Ovary (tissue), 9 donors: ENCODE measurements around the gene FYN. TPM values are rescaled to one million over a fixed set of nuclear protein-coding genes. Genes with fewer than 3 reads are reported as not detected.

ENCODE experiments used
- DNase-seq, 5 donors: peaks; one replicate each; pipeline ENCODE4 v3.0.0-alpha.2; 2019 to 2020
- H3K27ac ChIP-seq, 2 donors: fragments of 200-600 bp; one replicate each; pipeline versions ENCODE4 v1.5.1 to v1.8.0; 2019 to 2022
- H3K27me3 ChIP-seq: fragments of 200-600 bp; one replicate; pipeline ENCODE4 v1.8.0; 2022
- H3K36me3 ChIP-seq: fragments of 200-600 bp; sonication (generic); one replicate; pipeline ENCODE4 v1.5.1; 2019
- H3K4me1 ChIP-seq: one replicate; pipeline ENCODE4 v1.8.1; 2013; ENCODE audit warnings: mild to moderate bottlenecking, moderate library complexity; ENCODE audit not compliant: insufficient read depth
- H3K4me3 ChIP-seq: fragments of 200-600 bp; sonication (generic); one replicate; pipeline ENCODE4 v1.5.1; 2017
- H3K9me3 ChIP-seq, 2 donors: fragments of 200-600 bp in 1 of 2; sonication (generic) in 1 of 2; one replicate each; pipeline versions ENCODE4 v1.5.1 to v1.8.1; 2013 to 2019; ENCODE audit warnings: mild to moderate bottlenecking in 1 of 2, moderate library complexity in 1 of 2
- EP300 ChIP-seq: sonication (generic); formaldehyde crosslinking; IDR thresholded peaks from one replicate; pipeline ENCODE4 v1.6.1; 2017; ENCODE audit warnings: antibody characterized with exemption
- POLR2A ChIP-seq: fragments of 450-650 bp; IDR thresholded peaks from one replicate; pipeline ENCODE4 v1.6.1; 2017; ENCODE audit warnings: antibody characterized with exemption, mild to moderate bottlenecking, moderate library complexity
- WGBS, 3 donors: extraction: QIAGEN DNeasy Blood & Tissue Kit in 1 of 3; methylation state at CpG; one replicate each; pipeline versions ENCODE4 v1.1.5 to v1.1.7; 2013 to 2017; 5-methylcytosine and 5-hydroxymethylcytosine counted together
- intact Hi-C, 4 donors: fragments of 100-400 bp; cut with DNase I; formaldehyde crosslinking; loops; one replicate each; pipeline versions ENCODE4 v1.11.0 to v1.15.1; 2022 to 2023
- polyA plus RNA-seq, 2 donors: library from polyadenylated mRNA; stranded (reverse); fragments of 200-250 nt in 1 of 2; fragments of 350-450 nt in 1 of 2; fragmentation: Illumina TruSeq in 1 of 2; extraction: RNeasy Lipid Tissue Mini Kit (QIAGEN cat#74804) in 1 of 2; gene quantifications; one replicate each; pipeline ENCODE4 v1.2.3, GENCODE V29; 2013 to 2014
- total RNA-seq, 7 donors: library from RNA; depleted of rRNA in 2 of 7; stranded (reverse); fragments of >200 nt in 2 of 7; fragmentation: NEBNext Ultra II Directional in 3 of 7; extraction: Animal tissue kit (Norgen Biotek cat#: 25700) in 3 of 7; gene quantifications; one replicate each; pipeline versions ENCODE4 v1.1.0 to v1.2.4, GENCODE V29; 2016 to 2023
- TF ChIP-seq, protein P1 (sequence below), 3 donors: fragments of 450-650 bp in 2 of 3; fragments of 200-600 bp in 1 of 3; IDR thresholded peaks; one replicate each; pipeline versions ENCODE4 v1.5.1 to v1.8.0; 2016 to 2022; ENCODE audit warnings: antibody characterized with exemption in 3 of 3, mild to moderate bottlenecking in 1 of 3
- donor health status: DM: no; HTN: no; CAD: no; lungs with moderate emphysema.
- donor health status: DM: no; HTN: no; CAD: no.
- donor health status: Bipolar disorder and iron deficiency.
- donor health status: DM: yes; HTN: yes; CAD: no.
- donor health status: DM: no; HTN: no; CAD: no.
- donor health status: DM: yes; HTN: yes; CAD: no.

FYN gene
- total and polyA plus RNA-seq, 9 donors = 37.2 to 116 (median 72.7) TPM

DNA sequence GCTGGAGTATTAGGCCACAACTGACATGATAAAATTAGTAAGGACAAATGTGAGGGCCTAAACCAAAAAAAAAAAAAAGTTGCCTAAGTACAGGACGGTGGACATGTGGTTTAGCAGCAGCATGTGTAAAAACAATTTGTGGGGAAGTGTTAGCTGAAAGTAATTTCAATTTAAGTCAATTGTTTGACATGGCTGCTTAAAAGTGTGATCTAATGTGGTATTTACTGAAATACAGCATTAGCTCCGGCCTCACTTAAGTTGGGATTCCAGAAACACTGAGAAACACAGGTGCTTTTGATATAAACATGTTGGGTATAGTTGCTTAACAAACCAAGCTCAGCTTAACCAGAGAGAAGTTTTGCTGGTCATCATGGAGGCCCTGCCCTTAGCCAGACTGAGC, 119.7 kb downstream of the FYN start:
- Histone ChIP-seq H3K9me3 (no peaks in the 10 kb centered on the region), H3K27ac (no peak overlapping the region), H3K36me3 (no peaks in the 10 kb centered on the region), H3K4me1 (peaks cover 3% of the 10 kb centered on the region), H3K27me3 (no peaks in the 10 kb centered on the region), H3K4me3 (no peak overlapping the region)
- TF ChIP-seq EP300 (no peak), POLR2A (no peak)
- TF ChIP-seq, protein P1, sequence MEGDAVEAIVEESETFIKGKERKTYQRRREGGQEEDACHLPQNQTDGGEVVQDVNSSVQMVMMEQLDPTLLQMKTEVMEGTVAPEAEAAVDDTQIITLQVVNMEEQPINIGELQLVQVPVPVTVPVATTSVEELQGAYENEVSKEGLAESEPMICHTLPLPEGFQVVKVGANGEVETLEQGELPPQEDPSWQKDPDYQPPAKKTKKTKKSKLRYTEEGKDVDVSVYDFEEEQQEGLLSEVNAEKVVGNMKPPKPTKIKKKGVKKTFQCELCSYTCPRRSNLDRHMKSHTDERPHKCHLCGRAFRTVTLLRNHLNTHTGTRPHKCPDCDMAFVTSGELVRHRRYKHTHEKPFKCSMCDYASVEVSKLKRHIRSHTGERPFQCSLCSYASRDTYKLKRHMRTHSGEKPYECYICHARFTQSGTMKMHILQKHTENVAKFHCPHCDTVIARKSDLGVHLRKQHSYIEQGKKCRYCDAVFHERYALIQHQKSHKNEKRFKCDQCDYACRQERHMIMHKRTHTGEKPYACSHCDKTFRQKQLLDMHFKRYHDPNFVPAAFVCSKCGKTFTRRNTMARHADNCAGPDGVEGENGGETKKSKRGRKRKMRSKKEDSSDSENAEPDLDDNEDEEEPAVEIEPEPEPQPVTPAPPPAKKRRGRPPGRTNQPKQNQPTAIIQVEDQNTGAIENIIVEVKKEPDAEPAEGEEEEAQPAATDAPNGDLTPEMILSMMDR (IDR thresholded peaks at IDR 0.05) = no peak
- DNase-seq = no peak
- intact Hi-C loops = no loop called here
- WGBS, 3 donors = 87 to 90% (median 90%) methylated on average over 2 of the region's 2 CpGs

DNA sequence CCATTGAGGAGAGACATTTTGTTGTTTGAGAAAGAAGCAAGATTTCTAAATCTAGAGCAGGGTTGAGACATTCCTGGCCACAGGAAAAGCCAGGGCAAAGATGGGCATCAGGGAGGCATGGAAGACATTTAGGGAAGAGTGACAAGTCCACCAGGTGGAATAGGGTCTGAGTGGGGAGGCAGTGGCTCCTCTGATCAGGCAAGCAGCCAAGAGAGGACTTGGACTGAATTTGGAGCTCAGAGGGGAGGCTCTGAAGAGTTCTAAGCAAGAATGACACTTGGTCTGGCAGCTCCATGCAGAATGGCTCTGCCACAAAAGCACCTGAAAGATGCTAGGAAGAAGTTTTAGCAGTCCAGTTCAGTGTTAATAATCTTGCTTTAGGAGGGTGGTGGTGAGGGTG, 120.8 kb downstream of the FYN start:
- H3K4me1 ChIP-seq = peaks cover 3% of the 10 kb centered on the region
- intact Hi-C loops = no loop called here
- no peak overlapping the region for H3K4me3 ChIP-seq
- TF ChIP-seq POLR2A (no peak), EP300 (no peak)
- TF ChIP-seq, protein P1 (IDR thresholded peaks at IDR 0.05) = no peak
- no peak overlapping the region for H3K27ac ChIP-seq
- DNase-seq = no peak
- no peaks in the 10 kb centered on the region for H3K27me3 ChIP-seq
- H3K9me3 ChIP-seq = no peaks in the 10 kb centered on the region
- no peaks in the 10 kb centered on the region for H3K36me3 ChIP-seq

DNA sequence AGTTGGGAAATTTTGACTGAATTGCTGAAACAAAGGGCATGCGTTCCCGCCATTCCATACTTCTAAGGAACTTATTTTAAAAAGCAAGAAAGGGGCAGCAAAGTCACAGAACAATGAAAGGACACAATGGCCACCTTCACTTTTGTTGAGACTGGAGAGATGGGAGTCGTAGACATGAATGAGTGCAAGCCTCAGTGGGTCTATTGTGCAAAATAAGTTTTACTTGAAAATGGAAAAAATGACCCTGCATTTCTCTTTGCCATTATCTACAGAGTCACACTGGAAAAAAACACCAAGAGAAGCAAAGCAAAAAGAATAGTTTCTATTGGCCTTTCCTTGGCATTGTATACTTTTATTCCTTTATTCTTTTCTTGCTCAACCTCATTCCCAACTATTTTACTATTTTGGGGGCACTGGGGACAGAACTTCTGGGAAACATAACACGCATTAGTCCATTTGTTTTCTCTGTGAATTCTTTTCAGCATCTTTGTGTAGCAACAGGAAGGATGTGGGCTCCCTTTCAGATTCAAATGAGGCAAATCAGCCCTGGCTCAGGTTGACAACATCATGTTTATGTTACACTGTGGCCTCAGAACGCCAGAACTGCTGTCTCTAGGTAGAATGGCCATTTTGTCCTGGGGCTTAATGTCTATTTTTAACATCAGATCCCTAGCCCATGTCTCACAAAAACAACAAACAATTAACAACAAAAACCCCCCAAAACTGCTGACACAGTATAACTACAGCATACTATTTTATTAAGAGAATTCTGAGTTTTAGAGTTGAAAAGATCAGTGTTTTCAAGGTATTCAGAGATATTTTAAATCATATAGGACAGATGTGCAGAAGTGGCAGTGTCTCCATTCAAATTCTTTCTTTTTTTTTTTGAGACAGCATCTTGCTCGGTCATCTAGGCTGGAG, 122.2 kb downstream of the FYN start:
- intact Hi-C loops = no loop called here
- no peak overlapping the region for H3K4me3 ChIP-seq
- no peaks in the 10 kb centered on the region for H3K27me3 ChIP-seq
- DNase-seq = no peak
- WGBS, 3 donors = 86 to 90% (median 88%) methylated on average over 6 of the region's 6 CpGs
- H3K9me3 ChIP-seq = no peaks in the 10 kb centered on the region
- H3K4me1 ChIP-seq = peaks cover 3% of the 10 kb centered on the region
- no peak overlapping the region for H3K27ac ChIP-seq
- TF ChIP-seq EP300 (no peak), POLR2A (no peak)
- TF ChIP-seq, protein P1 (IDR thresholded peaks at IDR 0.05) = no peak
- H3K36me3 ChIP-seq = no peaks in the 10 kb centered on the region

DNA sequence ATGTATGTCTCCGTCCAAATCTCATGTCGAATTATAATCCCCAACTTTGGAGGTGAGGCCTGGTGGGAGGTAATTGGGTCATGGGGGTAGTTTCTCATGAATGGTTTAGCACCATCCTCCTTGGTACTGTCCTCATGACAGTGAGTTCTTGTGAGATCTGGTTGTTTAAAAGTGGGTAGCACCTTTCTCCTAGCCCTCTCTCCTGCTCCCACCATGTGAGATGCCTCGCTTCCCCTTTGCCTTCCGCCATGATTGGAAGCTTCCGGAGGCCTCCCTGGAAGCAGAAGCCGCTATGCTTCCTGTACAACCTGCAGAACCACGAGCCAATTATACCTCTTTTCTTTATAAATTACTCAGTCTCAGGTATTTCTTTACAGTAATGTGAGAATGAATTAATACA, 123.1 kb downstream of the FYN start:
- H3K4me1 ChIP-seq = peaks cover 3% of the 10 kb centered on the region
- 95 to 98% (median 95%) methylated on average over 7 of the region's 7 CpGs for WGBS, 3 donors

More for the DNA sequence above, 123.1 kb downstream of the FYN start:
- no peaks in the 10 kb centered on the region for H3K27me3 ChIP-seq
- no peaks in the 10 kb centered on the region for H3K9me3 ChIP-seq
- no peak overlapping the region for H3K4me3 ChIP-seq
- TF ChIP-seq, protein P1 (IDR thresholded peaks at IDR 0.05) = no peak
- TF ChIP-seq EP300 (no peak), POLR2A (no peak)
- intact Hi-C loops = no loop called here
- H3K27ac ChIP-seq = no peak overlapping the region
- no peaks in the 10 kb centered on the region for H3K36me3 ChIP-seq
- no peak for DNase-seq
